ENCODE measurements around the gene CYGB. TPM values are rescaled to one million over a fixed set of nuclear protein-coding genes. Genes with fewer than 3 reads are reported as not detected.
"Not testable (repeated sequence)": the region's sequence is repeated elsewhere in the genome, so short reads cannot be mapped to it uniquely, and the experiment has no call there.

Gene CYGB
- total RNA-seq, 1 experiment from 2014 or later: 1.6 TPM

DNA sequence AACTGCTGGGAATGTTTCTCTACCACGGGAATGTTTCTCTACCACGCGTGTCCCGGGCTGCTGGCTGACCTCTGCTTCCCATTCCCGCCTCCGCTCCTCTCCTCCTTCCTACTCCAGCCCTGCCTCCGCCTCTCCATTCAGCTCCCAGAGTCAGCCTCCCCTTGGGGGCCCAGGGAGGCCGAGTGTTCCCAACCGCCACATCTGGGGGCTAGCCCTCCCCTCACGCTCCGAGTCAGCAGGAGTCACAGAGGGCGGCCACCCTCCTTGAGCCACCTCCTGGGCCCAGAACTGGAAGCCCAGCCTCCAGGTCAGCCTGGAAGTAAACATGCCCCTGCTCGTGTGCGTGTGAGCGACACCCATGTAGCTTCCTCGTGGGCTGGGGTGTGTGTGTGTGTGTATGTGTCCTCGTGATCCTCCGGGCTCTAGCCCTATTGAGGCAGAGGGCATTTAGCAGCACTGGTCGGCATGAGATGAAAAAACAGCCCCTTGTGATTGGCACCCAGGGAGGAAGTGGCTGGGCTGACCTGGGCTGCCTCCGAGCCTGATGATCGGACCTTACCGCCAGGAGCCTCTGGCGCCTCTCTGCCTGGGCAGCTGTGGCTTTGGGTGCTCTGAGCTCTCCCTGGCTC is 7.3 kb downstream of the CYGB start:
- in situ Hi-C loops (cut with HindIII; ENCODE audit: low pct_unique_long_range_greater_than_20kb, low sequenced_read_pairs): no loop called here
- DNase-seq (ENCODE audit: low read depth): no peak

DNA sequence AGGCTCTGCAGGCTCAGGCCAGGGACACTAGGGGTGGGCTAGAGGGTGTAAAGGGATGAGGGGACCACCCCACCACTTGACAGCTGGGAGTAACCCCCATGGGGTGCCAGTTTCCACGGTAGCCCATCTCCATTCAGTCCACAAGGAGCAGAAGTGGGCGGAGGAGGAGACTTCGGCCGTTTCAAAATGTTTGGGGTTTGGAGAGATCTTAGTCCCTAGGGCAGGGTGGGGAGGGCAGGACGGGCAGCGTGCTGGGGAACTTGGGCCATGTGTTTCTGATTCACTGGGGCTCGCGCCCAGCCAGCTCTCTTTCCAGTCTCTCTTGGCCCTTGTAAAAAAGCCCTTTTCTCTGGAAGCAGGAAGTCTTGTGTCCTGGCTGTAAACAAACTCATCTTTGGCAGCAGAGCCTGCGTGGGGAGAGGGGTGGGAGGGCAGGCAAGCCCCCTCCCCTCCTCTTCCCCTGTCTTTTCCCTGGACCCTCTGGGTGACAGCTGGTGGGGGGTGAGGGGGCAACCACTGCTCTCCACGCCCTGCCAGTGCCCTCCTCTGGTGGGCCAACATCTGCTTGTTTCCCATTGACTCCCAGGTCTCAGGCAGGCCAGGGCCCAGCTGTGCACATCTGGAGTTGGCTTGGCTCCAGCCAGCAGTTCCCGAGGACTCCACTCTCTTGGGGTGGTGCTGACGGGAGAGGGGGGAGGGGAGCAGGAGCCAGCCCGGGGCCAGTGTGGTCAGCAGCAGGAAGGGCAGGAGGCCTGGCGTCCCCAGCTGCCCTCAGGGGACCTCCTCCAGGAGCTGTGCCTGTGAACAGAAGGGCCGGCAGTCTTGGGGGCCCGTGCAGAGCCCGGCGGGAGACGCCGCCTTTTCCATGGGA is 8.1 kb downstream of the CYGB start:
- no peak for DNase-seq (ENCODE audit: low read depth)

DNA sequence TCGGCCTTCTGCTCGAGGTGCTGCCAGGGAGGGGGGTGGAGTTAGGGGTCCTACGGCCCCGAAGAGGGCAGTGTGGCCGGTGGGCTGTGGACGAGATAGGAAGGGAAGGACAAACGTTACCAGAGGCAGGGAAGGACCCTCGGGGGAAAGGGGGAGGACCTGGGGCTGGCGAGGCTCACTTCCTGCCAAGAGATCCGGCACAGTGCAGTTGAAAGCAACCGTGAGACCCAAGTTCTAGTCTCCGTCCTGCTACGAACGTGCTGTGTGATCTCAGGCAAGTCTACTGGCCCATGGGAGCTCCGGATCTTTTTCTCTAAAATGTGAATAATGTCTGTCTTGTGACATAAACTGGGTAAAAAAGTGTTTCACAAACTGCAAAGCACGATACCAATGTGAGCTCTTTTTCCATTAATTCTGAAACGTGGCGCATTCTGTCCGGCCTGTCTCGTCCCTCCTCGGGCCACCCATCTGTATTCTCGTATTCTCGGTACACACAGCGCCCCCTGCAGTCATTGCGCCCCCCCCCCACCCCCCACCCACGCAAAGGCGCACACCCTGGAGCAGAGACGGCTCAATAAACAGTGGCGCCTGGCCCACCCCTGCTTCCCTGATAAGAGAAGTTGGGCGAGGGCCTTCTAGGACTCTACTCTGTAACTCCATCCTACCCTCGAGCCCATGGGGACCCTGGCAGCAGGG is 8.8 kb downstream of the CYGB start:
- no peak for DNase-seq (ENCODE audit: low read depth)
- in situ Hi-C loops (cut with HindIII; ENCODE audit: low pct_unique_long_range_greater_than_20kb, low sequenced_read_pairs): no loop called here

More for the DNA sequence above, 8.1 kb downstream of the CYGB start:
- in situ Hi-C loops (cut with HindIII; ENCODE audit: low pct_unique_long_range_greater_than_20kb, low sequenced_read_pairs): no loop called here

DNA sequence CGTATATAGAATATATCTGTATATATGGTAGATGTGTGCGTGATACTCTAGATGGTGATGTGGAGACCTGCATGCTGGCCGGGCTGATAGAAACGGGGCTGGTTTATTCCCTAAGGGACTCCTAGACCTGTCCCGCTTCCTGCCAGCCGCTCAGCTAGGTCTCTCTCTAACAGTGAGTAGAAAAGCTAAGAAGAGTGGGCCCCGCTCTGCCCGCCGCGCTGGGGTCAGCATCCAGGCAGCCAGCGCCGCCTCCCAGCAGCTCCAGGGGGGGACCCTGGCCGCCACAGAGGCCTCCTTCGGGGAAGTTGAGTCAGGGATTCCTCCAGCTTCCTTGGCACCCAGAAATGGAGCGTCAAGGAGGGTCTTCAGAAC is 9.4 kb downstream of the CYGB start:
- in situ Hi-C loops (cut with HindIII; ENCODE audit: low pct_unique_long_range_greater_than_20kb, low sequenced_read_pairs): no loop called here
- no peak for DNase-seq (ENCODE audit: low read depth)

DNA sequence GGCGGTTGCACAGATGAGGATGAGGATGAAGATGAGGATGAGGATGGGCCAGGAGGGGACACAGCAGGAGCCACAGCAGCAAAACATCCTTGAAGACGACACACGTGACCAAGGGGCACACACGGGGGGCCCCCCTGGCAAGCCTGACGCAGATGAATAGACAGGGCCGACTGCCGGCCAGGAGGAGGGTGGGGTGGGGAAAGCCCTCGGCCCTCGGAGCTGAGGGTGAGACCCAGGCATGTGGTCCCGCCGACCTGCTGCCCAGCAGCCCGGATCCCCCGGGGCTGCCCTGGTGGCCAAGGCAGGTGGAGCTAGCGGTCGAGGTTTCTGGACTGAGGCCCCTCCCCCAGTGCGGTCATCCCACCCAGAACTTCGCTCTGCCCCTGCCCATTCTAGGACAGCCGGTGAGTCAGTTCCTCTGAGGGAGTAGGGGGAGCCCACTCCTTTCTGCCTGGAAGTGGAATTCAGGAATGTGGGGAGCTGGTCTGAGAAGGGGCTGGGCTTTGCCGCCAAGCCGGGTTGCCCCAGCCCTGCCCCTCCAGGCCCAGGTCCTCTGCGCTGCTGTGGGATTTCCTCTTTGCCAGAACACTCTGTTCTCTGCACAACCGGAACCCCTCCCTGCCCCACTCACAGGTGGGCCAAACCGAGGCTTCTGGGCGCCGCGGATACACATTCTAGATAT is 9.9 kb downstream of the CYGB start:
- in situ Hi-C loops (cut with HindIII; ENCODE audit: low pct_unique_long_range_greater_than_20kb, low sequenced_read_pairs): no loop called here
- no peak for DNase-seq (ENCODE audit: low read depth)

DNA sequence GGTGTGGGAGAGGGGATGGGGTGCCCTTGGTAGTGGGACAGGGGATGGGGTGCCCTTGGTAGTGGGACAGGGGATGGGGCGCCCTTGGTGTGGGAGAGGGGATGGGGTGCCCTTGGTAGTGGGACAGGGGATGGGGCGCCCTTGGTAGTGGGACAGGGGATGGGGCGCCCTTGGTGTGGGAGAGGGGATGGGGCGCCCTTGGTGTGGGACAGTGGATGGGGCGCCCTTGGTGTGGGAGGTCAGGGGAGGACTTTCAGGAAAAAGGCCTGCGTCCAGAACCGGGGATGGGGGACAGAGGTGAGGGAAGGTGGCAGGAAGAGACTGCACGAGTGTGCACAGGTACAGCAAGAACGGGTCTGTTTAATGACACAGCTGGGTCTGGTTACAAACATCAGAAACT is 10.5 kb downstream of the CYGB start:
- in situ Hi-C loops (cut with HindIII; ENCODE audit: low pct_unique_long_range_greater_than_20kb, low sequenced_read_pairs); DNase-seq (ENCODE audit: low read depth): not testable (repeated sequence)

DNA sequence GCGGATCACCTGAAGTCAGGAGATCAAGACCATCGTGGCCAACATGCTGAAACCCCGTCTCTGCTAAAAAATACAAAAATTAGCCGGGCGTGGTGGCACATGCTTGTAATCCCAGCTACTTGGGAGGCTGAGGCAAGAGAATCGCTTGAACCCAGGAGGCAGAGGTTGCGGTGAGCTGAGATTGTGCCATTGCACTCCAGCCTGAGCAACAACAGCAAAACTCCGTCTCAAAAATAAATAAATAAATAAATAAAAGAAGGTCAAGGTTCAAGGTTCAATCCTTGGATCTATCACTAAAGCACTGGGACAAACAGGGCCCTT is 12.0 kb downstream of the CYGB start:
- DNase-seq (ENCODE audit: low read depth); in situ Hi-C loops (cut with HindIII; ENCODE audit: low pct_unique_long_range_greater_than_20kb, low sequenced_read_pairs): not testable (repeated sequence)

DNA sequence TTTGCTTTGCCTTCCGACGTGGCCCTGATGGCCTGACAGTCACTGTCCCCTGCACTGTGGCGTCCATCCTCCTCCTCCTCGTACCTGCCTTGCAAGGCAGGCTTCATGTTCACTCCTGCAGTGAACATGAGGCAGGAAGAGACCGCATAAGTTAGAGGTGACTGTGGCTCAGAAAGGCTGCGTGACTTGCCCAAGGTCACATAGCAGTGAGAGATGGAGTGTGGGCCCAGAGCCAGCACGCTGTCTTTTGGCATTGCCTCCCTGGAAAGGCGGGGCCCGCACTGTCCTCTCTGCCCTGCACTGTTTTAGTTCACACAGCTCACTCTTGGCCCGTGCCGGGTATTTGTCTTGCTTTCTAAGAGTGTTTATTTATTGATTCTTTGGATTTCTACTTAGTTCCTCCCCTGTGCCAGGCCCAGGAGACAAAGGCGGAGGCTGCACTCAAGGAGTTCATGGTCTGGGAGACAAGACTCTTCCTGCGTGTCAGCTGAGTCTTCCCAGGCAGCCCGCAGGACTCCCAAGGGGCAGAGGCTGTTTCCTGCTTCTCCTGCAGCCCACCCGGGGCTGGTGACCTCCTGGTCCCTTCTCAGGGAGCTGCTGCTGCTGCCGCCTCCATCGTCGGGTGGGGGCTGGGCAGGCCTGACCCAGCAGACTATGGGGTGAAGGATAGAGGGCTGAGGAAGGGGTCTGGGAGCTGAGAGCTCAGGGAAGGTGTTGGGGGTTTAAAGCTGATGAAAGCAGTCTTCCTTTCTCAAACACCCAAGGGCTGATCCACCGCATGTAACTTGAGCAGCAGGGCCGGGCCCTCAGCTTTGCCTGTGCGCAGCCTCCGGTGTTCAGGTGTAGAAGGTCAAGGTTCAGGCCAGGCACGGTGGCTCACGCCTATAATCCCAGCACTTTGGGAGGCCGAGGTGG is 12.7 kb downstream of the CYGB start:
- DNase-seq (ENCODE audit: low read depth): peak; percentile 68
- in situ Hi-C loops (cut with HindIII; ENCODE audit: low pct_unique_long_range_greater_than_20kb, low sequenced_read_pairs): no loop called here

DNA sequence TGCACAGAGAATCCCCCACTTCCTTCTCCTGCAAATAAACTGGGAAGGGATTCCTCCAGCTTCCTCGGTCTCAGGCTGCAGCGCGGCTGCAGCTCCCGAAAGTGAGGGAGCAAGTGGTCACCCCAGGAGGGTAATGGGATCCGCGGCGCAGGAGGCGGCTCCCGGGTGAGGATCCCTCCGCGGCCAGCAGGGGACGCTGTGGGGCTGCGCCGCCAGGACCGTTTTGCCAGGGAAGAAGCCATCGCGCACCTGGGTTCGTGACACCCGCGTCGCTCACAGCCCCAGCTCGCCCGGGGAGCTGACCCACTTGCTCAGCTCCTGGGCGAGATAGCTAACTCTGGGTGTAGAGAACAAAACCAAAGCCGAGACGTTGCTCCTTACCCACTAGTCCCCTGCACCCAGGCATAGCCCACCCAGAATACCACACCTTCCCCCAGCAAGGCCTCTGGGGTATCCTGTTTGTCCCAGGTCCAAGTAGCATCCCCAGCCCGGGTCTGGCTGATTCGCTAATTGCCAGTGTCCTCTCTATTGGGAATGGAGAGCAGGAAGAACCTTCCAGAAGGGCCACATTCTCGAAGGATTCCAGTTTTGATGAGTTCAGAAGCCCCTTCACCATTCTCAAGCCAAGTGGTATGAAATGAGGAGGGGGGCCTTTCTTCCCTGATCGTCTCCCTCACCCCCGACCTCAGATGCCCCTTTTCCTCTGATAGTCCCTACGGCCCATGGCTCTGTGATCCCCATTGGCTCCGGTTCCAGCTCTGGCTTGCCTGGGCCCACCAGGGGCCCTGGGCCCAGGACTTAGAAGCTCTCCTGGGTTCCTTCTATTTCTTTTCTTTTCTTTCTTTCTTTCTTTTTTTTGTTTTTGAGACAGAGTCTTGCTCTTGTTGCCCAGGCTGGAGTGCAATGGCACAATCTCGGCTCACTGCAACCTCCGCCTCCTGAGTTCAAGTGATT is 14.1 kb downstream of the CYGB start:
- DNase-seq (ENCODE audit: low read depth): peak; percentile 59
- in situ Hi-C loops (cut with HindIII; ENCODE audit: low pct_unique_long_range_greater_than_20kb, low sequenced_read_pairs): no loop called here

DNA sequence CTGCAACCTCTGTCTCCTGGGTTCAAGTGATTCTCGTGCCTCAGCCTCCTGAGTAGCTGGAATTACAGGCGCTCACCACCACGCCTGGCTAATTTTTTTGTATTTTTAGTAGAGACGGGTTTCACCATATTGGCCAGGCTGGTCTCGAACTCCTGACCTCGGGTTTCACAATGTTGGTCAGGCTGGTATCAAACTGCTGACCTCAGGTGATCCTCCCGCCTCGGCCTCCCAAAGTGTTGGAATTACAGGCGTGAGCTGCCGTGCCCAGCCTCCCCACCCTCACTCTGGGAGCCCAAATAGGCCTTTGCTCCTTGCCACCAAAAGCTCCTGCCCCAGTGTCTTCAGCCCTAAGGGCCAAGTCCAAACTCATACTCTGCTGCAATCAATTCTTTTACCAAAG is 15.8 kb downstream of the CYGB start:
- in situ Hi-C loops (cut with HindIII; ENCODE audit: low pct_unique_long_range_greater_than_20kb, low sequenced_read_pairs); DNase-seq (ENCODE audit: low read depth): not testable (repeated sequence)

DNA sequence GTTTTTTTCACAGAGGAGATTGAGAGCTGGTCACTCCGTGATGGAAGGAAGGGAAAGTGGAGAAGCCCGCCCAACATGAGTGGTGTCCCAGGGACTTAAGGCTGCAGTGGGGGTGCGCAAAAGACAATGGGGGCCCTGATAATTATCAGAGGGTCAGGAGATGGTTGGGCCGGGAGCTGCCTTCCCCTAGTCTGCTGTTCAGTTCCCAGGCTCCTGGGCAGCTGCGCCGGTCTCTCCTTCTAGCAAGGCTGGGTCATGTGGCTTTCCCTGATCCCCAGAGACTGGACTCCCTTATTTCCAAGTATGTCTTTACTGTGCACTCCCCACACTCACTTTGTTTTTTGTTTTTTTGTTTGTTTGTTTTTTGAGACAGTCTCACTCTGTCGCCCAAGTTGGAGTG is 16.2 kb downstream of the CYGB start:
- in situ Hi-C loops (cut with HindIII; ENCODE audit: low pct_unique_long_range_greater_than_20kb, low sequenced_read_pairs): no loop called here
- no peak for DNase-seq (ENCODE audit: low read depth)

DNA sequence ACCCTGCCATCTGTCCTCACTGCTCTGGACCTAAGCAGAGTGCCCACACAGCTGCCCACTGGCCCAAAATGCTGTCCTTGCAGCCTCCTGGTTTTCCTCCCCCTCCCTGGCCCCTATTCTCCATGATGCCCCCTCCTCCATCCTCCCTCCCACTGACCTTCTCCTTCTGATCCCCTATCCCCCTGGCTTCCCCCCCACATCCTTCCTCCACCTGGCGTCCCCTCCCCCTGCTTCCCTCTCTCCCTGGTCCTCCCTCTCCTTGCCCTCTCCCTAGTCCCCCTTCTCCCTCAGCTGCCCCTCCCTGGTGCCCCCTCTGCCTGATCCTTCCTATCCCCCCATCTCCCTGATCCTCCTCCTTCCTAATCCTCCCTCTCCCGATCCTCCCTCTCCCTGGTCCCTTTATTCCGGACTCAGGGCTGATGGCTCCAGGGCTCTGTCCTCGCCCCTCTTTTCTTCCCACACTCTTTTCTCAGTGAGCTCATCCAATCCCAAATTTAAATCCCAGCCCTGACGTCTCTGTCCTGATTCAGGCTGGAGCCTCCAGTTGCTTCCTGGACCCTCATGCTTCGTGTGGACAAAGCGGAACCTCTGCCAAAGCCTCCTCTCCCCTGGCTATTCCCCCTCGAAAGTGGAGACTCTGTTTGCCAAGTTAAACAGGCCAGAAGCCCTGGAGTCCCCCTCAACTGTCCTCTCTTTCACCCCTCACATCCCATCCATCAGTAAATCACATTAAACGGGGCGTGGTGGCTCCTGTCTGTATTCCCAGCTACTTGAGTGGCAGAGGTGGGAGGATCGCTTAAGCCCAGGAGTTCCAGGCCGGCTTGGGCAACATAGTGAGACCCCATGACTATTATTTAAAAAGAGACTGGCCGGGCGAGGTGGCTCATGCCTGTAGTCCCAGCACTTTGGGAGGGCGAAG is 18.2 kb downstream of the CYGB start:
- in situ Hi-C loops (cut with HindIII; ENCODE audit: low pct_unique_long_range_greater_than_20kb, low sequenced_read_pairs): no loop called here
- DNase-seq (ENCODE audit: low read depth): no peak

DNA sequence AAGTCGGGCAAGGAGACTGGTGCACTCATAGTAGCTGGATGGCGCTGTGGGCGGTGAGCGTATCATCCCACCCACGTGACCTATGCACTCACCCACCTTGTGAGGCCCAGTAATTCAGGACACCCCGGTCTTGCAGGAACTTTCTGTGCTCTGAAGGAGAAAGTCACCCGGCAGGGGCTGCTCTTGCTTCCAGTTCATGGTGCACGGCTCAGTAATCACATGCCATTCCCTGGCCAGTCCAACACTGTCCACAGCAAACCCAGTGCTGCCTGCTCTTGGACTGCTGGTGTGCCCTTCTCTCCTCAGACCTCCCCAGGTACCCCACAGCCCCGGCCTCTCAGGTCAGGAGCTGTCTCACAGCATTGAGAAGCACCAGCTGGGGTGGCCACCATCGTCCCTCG is 19.9 kb downstream of the CYGB start:
- DNase-seq (ENCODE audit: low read depth): no peak
- in situ Hi-C loops (cut with HindIII; ENCODE audit: low pct_unique_long_range_greater_than_20kb, low sequenced_read_pairs): no loop called here

DNA sequence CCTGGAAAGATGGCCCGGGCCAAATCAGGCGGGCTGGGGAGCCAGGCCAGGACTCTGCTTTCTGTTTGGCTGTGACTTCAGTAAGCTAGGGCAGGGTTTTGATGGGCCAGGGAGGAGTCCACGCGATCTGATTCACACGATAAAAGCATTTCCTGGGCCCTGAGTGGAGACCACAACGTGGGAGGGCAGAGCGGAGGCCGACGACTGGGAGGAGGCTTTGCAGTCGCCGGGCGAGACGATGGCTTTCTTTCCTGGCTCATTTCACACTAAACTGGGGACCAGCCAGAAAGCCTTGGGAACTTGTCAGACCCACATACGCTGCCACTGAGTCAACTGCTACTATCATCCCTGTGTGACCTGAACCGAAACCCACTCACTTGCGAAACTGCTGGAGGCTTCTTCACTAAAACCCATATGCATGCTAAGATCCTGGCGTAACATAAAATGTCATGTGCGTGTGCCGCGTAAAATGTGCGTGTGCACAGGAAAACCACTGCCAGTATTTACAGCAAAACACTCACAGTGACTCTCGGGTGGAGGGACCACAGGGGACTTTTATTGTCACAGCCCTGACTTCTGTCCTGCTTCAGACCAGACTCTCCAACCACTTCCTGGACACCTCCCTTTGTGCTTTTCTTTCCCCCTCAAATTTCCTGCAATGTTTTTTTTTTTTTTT is 22.1 kb downstream of the CYGB start:
- peak; percentile 36 for DNase-seq (ENCODE audit: low read depth)
- in situ Hi-C loops (cut with HindIII; ENCODE audit: low pct_unique_long_range_greater_than_20kb, low sequenced_read_pairs): no loop called here

DNA sequence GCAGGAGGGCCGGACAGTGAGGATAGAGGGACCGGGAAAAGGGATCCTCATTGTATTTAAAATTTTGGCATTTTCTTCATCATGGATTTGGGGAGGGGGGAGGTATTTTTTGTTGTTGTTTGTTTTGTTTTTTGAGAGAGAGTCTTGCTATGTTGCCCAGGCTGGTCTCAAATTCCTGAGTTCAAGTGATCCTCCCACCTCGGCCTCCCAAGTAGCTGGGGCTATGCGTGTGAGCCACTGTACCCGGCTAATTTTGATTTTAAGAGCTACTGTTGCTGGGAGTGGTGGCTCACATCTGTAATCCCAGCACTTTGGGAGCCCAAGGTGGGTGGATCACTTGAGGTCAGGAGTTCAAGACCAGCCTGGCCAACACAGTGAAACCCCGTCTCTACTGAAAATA is 23.2 kb downstream of the CYGB start:
- DNase-seq (ENCODE audit: low read depth); in situ Hi-C loops (cut with HindIII; ENCODE audit: low pct_unique_long_range_greater_than_20kb, low sequenced_read_pairs): not testable (repeated sequence)

Measured in Caki2 (cell line).